SKM-1 (cell line): ENCODE measurements around the gene RHBDF2.

ENCODE experiments used
- DNase-seq: peaks from one replicate; lab custom pipeline; 2025; ENCODE audit not compliant: unreplicated experiment; lab: John Stamatoyannopoulos, UW

RHBDF2 gene

DNA sequence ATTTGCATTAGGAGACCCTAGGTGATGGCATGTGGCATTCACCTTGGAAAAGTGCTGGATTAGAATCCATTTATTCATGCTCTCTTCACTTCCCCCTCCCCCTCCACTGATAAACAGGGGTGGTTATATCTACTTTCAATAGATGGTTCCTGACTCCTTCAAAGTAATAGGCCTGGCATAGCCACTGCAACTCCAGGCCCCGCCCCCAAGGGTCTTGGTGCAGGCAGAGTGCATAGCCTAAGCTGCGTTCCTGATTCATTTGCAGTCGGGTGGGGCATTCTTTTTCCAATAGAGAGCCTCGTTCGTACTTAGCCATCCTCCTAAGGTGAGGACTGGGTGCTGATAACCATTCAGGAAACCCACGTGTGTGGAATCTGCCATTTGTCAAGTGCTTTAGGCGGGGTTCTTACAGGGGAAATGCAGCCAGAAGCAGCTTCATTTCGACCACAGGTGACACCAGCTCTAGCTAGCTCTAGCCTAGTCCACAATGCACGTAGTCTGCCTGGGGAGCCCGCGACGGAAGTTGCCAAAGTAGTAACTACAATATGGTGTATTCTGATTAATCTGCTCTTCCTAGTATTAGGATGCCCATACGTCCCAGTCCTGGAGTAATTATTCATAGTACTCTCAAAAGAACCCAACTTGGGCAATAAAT lies 59.4 kb downstream of the RHBDF2 start:
- DNase-seq: no peak

DNA sequence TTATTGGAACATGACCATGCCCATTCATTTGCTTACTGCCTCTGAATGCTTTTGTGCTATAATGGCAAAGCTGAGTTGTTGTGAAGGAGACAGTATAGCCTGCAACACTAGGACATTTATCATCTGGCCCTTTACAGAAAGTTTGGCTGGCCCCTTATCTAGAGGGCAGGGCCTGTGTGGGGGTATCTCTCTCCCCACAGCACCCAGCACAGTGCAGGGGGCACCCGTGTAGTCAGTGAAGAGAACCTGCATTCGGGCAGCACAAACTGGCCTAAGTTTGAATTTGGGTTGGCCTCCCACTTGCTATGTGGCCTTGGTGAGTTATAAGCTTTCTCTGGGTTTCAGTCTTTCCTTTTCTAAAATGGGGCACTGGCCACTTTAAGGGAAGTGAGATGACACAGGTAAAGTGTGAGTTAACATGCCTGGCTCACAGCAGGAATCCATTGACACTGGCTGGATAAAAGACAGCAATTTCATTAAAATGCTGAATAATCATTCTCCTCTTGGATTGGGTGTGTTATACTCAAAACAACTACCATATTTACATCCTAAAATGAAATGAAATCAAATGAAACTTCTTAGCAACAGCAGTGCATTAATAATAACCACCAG lies 60.4 kb downstream of the RHBDF2 start:
- DNase-seq: no peak

DNA sequence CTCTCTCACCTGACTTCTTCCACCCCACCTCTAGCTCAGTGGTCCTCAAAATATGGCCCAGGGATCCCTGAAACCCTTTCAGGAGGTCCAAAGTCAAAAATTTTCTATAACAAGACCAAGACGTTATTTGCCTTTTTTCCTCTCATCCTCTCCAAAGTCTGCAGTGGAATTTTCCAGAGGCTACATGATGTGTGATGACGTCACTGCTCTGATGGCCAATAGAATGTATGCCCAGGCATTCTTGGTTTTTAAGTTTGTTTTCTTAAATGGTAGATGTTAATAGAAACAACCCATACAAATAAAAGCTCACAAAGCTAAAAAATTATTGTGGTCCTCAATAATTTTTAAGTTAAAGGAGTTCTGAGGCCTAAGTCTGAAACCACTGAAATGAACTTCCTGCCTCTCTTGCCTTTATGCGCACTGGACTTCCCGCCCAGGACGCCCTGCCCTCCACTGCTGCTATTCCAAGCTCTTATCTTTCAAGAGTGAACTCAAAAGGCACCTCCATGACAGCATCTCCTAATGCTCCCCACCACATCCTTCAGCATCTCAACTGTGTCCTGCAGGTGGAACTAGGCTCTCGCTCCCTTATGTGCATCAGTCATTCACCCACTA lies 61.8 kb downstream of the RHBDF2 start:
- DNase-seq: no peak

DNA sequence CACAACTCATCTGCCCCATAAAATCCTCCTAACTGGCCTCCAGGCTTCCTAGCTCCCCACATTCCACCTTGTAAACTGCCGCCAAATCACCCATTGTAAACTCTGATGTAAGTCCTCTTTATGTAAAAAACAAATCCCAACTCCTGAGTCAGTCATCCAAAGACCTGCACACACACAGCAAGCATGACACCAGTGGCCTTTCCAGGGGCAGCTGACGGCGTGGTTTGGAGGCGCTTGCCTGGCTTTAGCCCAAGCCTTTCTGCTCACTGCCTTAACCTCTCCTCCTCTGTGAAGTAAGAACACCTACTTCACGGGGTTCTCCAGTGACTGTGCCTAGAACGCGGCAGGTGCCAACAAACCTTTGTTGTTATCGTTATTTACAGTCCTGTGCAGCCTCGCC lies 62.3 kb downstream of the RHBDF2 start:
- DNase-seq: no peak

DNA sequence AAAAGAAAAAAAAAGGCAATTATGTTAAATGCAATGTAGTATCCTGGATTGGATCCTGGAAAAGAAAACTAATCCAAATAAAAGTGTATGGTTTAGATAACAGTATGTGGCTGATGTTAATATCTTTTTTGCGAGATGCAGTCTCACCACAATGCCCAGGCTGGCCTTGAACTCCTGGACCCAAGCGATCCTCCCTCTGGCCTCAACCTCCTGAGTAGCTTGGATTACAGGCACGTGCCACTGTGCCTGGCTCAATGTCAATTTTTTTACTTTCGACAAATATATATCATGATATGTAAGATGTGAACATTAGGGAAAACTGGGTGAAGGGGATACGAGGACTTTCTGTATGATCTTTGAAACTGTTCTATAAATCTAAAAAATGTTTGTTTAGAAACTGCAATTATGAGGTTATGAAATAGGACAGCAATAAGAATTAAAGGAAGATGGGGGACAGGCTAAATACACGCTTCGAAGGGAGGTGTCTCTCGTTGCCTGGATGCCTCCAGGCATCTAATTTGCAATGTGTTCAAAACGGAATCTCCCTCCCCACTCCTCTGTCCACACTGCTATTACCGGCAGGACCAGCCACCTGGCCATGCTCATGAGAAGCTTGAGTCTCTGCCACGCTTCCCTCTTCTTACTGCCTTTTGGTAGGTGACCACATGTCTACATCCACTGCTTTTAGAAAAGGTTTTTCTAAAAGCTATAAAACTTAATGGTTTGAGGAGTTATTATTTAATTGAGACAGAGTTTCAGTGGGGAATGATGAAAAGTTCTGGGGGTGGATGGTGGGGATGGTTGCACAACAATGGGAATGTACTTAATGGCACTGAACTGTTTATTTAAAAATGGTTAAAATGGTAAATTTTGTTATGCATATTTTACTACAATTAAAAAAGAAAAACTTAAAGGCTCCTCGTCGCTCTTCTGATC lies 63.5 kb downstream of the RHBDF2 start:
- no peak for DNase-seq

DNA sequence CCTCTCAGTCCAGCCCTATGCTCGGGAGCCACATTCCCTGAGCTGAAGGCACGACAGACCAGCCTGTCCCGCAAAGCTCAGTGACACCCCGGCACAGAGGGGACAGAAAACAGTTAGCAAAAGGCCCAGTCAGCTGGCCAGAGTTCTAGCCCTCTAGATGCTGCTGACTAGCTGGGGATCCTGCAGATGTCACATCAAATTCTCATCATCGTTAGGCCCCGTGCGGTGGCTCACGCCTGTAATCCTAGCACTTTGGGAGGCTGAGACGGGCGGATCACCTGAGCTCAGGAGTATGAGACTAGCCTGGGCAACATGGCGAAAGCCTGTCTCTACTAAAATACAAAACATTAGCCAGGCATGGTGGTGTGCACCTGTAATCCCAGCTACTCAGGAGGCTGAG lies 65.5 kb downstream of the RHBDF2 start:
- no peak for DNase-seq

DNA sequence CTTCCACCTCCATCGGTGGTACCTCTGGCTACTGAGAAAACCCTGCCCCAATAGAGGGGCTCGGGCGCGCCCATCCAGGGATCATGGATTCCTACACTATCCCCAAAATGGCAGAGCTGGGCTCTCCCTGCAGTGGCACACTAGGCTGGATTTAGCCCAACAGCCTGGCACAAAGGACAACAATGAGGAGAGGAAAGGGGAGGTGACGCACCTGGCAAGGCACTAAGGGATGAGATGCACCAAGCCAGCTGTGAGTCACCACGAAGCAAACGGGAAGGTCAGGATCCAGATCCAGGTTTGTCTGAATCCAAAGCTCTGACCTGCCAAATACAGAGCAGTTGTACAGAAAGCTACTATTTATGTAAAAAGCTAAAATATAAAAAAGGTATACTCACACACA lies 66.4 kb downstream of the RHBDF2 start:
- DNase-seq: no peak

DNA sequence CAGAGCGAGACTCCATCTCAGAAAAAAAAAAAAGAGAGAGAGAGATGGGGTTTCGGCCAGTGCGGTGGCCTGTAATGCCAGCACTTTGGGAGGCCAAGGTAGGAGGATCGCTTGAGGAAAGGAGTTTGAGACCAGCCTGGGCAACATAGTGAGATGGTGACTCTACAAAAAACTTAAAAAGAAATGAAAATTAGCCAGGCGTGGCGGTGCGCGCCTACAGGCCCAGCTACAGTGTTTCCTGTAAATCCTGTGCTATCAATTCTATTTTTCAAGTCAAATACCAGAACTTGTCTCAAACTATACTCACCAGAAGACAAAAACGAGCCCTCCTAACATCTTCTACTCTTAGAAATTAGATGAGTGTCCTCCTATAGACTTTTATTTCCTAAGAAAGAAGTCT lies 67.5 kb downstream of the RHBDF2 start:
- no peak for DNase-seq

DNA sequence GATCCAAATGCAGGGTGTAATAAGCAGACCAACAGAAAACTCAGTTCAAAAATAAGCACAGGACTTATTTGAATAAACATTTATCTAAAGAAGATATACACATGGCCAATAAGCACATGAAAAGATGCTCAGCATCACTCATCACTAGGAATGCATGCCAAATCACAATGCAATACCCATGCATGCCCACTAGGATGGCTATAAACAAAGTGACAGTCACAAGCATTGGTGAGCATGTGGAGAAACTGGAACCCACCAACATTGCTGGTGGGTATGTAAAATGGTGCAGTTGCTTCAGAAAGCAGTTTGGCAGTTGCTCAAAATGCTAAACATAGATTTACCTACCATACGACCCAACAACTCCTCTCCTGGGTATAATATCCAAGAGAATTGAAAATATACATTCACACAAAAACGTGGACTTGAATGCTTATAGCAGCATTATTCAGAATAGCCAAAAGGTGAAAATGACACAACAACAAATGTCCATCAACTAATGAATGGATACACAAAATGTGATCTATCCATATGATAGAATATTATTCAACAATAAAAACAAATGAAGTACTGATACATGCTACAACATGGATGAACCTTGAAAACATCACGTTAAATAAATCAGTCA lies 68.4 kb downstream of the RHBDF2 start:
- no peak for DNase-seq

DNA sequence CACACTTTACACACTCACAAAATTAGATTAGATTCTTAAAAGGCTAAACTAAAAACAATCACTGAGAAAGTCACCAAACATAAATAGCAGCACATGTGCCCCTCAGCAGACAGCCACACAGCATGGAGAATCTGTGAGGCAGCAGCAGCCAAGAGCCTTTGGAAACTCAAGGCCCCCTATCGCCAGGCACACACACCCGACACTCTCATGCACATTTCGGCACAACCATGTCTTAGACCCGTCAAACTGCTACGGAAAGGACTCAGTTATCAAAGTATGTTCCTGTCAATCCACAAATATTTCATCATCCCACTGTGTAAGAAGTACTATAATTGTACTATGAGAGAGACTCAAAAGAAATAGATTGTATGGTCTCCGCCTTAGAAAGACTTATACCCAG lies 69.2 kb downstream of the RHBDF2 start:
- DNase-seq: no peak

DNA sequence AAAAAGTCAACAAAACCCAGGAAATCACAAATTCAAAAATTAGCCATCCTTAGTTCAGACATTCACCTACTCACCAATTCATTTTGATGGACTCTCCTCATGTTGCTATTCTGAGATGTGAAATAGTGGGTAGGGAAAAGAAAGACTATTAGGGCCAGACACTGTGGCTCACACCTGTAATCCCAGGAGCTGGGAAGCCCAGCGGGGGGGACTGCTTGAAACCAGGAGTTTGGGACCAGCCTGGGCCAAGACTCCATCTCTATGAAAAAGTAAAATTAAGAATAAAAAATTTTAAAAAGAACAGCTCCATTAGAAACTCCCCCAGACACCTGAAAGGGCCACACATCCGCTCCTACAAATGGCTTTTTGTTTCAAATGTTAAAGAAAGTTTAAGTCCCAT lies 69.7 kb downstream of the RHBDF2 start:
- DNase-seq: no peak

DNA sequence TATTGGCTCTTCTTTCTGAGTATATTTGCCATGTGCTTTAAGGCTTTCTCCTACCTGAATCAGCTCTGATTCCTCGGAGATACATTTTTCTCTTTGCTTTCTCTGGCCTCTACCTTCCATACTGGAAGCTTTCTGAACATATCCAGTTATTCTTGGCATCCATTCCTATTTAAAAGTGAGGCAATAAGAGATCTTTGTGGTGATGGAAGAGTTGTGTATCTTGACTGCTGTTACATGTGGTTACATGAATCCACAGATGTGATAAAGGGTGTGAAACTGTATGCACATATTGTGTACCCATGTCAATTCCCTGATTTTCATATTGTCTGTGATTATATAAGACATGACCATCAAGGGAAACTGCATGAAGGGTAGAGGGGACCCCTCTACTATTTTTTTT lies 72.7 kb downstream of the RHBDF2 start:
- DNase-seq: no peak

DNA sequence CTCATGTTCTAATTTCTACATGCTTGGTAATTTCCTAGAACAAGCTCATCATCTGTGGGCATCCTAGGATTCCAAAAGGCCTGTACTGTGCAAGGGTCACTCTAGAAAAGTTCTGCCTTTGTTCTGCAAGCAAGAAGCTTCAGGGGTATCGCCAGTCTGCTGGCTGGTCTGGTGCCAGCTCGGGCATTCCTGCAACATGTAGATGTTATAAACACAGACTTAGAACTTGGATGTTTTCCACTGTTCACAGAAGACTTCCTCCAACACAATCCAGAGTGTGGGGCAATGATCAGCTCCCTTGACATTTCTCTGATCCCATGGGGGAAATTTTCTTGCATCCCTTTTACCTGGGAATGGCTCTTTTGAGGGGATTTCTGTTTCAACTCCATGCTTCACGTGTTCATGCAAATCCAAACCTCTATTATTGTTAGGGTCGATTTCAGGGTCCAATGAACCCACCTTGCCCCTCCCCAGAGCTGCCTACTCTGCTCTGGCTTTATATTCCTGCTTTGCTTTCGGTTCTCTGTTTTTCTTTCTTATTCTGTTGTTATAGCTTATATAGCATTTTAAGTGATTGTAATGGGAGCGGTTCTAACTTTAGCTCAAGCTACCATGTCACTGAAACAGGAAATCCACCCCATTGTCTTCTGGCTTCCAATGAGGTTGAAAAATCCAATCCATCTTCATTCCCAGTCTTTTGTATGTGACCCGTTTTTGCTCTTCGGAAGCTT lies 73.6 kb downstream of the RHBDF2 start:
- no peak for DNase-seq

DNA sequence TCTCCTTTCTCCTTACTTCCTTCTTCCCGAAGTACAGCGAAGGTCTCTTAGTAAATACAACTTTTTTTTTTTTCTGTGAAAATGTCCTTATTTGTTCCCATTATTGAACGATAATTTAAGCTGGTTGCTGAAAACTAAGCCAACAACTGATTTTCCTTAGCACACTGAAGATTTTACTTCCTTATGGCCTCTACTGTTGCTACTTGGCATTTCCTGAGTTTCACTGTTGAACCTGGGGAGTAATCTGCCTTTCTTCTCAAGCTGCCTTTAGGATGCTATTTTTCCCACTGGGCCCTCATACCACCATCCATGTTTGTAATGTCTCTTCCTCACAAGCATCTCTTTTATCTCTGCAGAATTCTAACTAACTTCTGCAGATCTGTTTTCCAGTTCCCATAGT lies 74.4 kb downstream of the RHBDF2 start:
- DNase-seq: no peak

DNA sequence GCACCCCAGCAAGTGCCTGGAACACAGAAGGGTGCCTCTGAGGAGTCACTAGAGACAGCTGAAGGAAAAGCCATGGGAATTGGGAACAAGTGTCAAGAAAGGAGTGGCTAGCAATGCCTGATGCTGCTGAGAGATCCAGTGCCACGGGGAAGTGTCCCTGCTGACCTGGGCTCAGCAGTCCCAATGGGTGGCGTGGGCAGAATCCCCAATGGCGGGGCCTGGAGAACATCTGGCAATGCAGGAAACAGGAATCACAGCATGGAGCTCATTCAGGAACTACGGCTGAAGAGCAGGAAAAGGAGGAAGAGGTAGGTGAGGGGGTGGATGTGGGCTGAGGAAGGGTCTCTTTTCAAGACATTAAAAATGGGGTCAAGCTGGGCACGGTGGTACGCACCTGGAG lies 78.4 kb downstream of the RHBDF2 start:
- no peak for DNase-seq

DNA sequence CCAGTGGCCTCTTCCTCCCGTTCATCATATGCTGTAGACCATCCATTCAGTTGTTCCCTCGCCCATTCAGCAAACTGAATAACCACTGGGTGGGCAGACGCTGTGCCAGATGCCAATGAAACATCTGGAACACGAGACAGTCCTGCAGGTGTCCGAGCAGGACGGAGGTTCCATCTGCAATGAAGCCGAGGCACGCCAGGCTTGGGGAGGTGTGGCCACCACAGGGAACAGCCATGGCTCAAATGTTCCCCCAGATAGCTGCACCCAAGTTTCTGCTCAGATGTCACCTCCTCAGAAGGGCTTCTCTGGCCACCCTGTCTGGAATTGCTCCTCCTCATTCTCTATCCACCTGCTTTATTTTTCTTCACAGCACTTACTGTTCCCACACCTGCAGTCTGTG lies 78.8 kb downstream of the RHBDF2 start:
- DNase-seq: no peak

DNA sequence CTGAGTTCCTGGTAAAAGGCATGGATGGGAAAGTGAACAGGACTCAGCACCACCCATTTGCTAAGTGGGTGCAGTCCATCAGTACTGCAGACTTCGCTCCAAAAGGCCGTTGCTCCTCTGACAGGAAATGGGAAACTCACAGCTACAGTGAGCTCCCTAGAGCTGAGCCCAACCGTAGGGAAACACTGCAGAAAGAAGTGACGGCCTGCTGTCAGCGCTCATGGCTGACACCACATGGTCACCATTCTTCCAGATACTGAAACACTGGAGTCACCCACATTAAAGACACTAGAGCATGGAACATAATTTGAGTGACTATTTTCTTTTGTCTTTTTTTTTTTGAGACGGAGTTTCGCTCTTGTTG lies 80.2 kb downstream of the RHBDF2 start:
- DNase-seq: no peak
